Upper lobe of right lung (tissue), 1 donor: ENCODE data around the gene CMTM7. TPM values are rescaled to one million over a fixed set of nuclear protein-coding genes. Genes with fewer than 3 reads are reported as not detected.
A peak's percentile ranks its signal among the peaks of the same experiment; 100 is the strongest.

ENCODE experiments used
- ATAC-seq: fragments of 200-7000 bp; cut with Tn5 transposase; one replicate; pipeline ENCODE4 v1.9.1; 2020; ENCODE audit warnings: mild to moderate bottlenecking, moderate library complexity
- DNase-seq: peaks from one replicate; pipeline ENCODE4 v3.0.0-alpha.2; 2020
- H3K27ac ChIP-seq: fragments of 200-600 bp; one replicate; pipeline ENCODE4 v1.8.0; 2022
- H3K27me3 ChIP-seq: fragments of 200-600 bp; one replicate; pipeline ENCODE4 v1.8.0; 2022; ENCODE audit warnings: mild to moderate bottlenecking
- H3K36me3 ChIP-seq: fragments of 200-600 bp; one replicate; pipeline ENCODE4 v1.8.0; 2022
- H3K4me1 ChIP-seq: fragments of 200-600 bp; one replicate; pipeline ENCODE4 v1.8.0; 2022
- H3K4me3 ChIP-seq: fragments of 200-600 bp; one replicate; pipeline ENCODE4 v1.8.0; 2022; ENCODE audit warnings: mild to moderate bottlenecking
- H3K9me3 ChIP-seq: fragments of 200-600 bp; one replicate; pipeline ENCODE4 v1.8.0; 2022
- intact Hi-C: fragments of 100-400 bp; cut with DNase I; formaldehyde crosslinking; loops from one replicate; pipeline ENCODE4 v1.11.0; 2022
- total RNA-seq: library from RNA; stranded (reverse); fragmentation: NEBNext Ultra II Directional; extraction: Animal tissue kit (Norgen Biotek cat#: 25700); gene quantifications from one replicate; pipeline ENCODE4 v1.2.1, GENCODE V29; 2021
- TF ChIP-seq, protein P1 (sequence below): fragments of 200-600 bp; IDR thresholded peaks from one replicate; pipeline ENCODE4 v1.8.0; 2022; ENCODE audit warnings: antibody characterized with exemption
- donor health status: DM: no; HTN: yes; CAD: no; lungs with severe emphysema.

CMTM7 gene
- total RNA-seq, 1 donor from 2014 or later = 53.2 TPM

DNA sequence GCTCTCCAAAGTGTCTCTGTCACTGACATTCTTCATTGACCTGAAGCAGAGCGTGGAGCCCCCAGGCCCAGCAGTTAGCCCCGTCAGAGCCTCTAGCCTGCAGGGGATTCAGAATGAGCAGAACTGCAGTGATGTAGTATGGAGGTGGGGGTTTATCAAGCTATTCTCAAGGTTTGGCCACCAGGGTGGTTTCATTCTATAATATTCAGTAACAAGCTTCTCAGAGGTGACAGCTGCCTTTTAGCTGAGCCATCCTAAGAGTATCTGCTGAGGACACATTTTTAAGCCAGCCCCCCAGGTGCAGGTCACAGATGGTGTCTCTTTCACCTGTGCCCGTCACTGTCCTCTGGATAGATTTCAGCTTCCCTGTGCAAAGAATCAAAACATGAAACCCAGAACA is 31.9 kb downstream of the CMTM7 start:
- Histone ChIP-seq H3K4me3 (no peak overlapping the region), H3K27me3 (no peaks in the 10 kb centered on the region), H3K9me3 (no peaks in the 10 kb centered on the region), H3K36me3 (no peaks in the 10 kb centered on the region), H3K4me1 (peaks cover 58% of the 10 kb centered on the region), H3K27ac (peak overlapping the region; percentile 80)
- DNase-seq = no peak
- intact Hi-C loops = no loop called here
- ATAC-seq = no peak
- TF ChIP-seq, protein P1, sequence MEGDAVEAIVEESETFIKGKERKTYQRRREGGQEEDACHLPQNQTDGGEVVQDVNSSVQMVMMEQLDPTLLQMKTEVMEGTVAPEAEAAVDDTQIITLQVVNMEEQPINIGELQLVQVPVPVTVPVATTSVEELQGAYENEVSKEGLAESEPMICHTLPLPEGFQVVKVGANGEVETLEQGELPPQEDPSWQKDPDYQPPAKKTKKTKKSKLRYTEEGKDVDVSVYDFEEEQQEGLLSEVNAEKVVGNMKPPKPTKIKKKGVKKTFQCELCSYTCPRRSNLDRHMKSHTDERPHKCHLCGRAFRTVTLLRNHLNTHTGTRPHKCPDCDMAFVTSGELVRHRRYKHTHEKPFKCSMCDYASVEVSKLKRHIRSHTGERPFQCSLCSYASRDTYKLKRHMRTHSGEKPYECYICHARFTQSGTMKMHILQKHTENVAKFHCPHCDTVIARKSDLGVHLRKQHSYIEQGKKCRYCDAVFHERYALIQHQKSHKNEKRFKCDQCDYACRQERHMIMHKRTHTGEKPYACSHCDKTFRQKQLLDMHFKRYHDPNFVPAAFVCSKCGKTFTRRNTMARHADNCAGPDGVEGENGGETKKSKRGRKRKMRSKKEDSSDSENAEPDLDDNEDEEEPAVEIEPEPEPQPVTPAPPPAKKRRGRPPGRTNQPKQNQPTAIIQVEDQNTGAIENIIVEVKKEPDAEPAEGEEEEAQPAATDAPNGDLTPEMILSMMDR = no peak

DNA sequence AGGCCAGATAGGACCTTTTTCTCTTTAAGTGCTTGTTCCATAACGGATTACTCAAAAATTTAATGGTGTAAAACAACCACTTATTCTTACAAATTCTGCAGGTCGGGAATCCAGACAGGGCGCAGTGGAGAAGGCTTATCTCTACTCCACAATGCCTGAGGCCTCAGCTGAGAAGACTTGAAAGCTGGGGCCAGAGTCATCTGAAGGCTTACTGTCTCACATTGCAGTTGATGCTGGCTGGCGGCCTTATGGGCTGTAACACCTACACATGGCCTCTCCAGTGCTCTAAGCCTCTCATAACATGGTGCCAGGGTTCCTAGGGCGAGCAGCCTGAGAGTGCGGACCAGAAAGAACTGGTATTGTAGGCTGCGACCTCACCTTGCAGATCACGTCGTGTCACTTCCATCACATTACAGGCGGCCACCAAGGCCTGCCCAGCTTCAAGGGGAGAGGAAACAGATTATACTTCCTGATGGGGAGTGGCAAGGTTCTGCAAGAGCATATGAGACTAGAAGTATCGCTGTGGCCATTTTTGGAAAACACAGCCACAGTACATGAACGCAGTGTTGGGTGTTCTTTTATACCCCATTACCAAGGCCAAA is 32.4 kb downstream of the CMTM7 start:
- intact Hi-C loops = no loop called here
- H3K4me1 ChIP-seq = peaks cover 63% of the 10 kb centered on the region

DNA sequence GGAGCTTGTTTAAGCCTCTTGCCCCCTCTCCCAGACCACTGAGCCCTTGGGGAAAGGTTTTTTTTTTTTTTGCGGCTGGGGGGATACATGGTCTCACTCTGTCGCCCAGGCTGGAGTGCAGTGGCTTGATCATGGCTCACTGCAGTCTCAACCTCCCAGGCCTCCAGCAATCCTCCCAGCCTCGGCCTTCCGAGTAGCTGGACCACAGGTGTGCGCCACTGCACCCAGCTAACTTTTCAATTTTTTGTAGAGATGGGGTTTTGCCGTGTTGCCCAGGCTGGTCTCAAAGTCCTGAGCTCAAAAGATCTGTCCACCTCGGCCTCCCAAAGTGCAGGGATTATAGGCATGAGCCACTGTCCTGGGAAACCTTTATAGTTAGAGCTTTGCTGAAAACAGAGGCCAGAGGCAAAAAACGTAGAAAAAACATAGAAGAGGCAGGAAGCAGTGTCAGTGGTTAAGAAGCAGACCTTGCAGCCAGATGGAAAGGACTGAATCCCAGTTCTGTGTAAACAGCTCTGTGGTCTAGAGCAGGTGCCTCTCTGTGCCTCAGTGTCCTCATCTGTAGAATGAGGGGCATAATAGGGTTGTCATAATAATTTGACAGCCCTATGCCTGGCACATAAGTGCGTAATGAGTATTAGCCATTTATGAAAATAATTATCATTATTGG is 33.1 kb downstream of the CMTM7 start:
- Histone ChIP-seq H3K27me3 (no peaks in the 10 kb centered on the region), H3K36me3 (no peaks in the 10 kb centered on the region), H3K9me3 (no peaks in the 10 kb centered on the region), H3K27ac (peak overlapping the region; percentile 21), H3K4me3 (no peak overlapping the region), H3K4me1 (peaks cover 59% of the 10 kb centered on the region)
- TF ChIP-seq, protein P1 = no peak
- intact Hi-C loops = no loop called here
- no peak for DNase-seq
- no peak for ATAC-seq

More for the DNA sequence above, 32.4 kb downstream of the CMTM7 start:
- H3K36me3 ChIP-seq = no peaks in the 10 kb centered on the region
- ATAC-seq (no peak), DNase-seq (no peak)
- TF ChIP-seq, protein P1 = no peak
- H3K27me3 ChIP-seq = no peaks in the 10 kb centered on the region
- peak overlapping the region; percentile 21 for H3K27ac ChIP-seq
- H3K4me3 ChIP-seq = no peak overlapping the region
- no peaks in the 10 kb centered on the region for H3K9me3 ChIP-seq

DNA sequence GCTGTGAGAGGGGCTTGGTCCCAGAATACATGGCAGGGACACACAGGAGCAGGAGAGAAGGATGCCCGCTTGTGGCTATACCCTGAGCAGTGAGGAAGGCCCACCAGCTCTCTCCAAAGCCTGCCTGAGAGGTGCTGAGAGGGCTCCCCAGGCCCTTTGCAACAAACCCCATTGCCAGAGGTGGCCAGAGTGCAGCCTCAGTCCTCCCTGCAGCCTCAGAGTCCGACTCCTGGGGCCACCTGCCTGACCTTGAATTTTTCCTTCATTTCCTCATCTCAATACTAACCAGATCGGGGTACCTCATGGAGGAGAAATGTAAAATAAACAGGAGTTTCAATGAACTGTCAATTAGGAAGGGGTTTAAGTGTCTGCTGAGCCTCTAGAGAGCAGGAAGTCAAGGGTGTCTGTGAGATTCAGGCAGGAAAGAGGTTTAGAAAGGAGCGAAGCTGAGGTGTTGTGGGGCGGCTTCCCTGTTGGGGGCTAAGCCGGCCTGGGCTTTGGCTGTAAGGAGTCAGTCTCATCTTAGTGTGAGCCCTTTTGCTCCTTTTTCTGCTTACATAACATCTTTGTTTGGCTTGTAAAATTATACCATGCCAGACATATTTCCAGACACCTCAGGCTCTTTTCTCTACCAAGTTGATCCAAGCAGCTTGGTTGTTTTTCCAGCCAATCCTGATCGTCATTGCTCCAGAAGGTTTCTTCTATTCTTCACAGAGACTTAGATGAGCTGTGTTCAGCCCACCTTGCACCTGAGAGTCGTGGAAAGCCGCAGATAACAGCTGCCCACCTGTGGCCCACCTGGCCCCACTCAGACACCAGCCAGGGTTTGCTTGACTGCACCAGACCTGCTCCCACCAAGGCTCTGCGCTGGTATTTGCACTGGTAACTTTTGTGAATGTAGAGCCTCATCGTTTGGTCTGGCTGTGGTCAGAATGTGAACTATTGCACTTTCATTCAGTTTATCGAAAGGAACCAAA is 36.7 kb downstream of the CMTM7 start:
- no peaks in the 10 kb centered on the region for H3K27me3 ChIP-seq
- H3K9me3 ChIP-seq = no peaks in the 10 kb centered on the region
- H3K27ac ChIP-seq = no peak overlapping the region
- intact Hi-C loops = no loop called here
- no peaks in the 10 kb centered on the region for H3K36me3 ChIP-seq
- peaks cover 34% of the 10 kb centered on the region for H3K4me1 ChIP-seq
- DNase-seq (no peak), ATAC-seq (peak; percentile 28)
- TF ChIP-seq, protein P1 = no peak
- no peak overlapping the region for H3K4me3 ChIP-seq

DNA sequence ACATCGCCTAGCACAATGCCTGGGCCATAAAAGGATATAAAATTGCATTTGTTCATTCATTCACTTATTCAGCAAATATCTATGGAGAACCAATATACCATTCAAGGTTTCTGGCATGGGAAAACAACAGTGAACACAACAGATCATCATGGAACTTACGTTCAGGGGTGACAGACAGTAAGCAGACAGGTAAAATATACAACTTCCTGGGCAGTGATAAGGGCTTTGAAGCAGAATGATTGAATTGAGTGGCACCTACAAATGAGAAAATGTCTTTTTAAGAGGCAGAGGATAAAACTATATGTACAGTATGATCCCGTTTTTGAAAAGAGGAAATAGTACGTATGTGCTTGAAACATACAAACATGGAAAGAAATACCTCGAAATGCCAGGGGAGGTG is 39.2 kb downstream of the CMTM7 start:
- H3K36me3 ChIP-seq = no peaks in the 10 kb centered on the region
- no peak overlapping the region for H3K4me3 ChIP-seq
- DNase-seq (no peak), ATAC-seq (no peak)
- intact Hi-C loops = no loop called here
- TF ChIP-seq, protein P1 = no peak
- no peaks in the 10 kb centered on the region for H3K9me3 ChIP-seq
- no peaks in the 10 kb centered on the region for H3K27me3 ChIP-seq
- no peak overlapping the region for H3K27ac ChIP-seq
- peaks cover 27% of the 10 kb centered on the region for H3K4me1 ChIP-seq
